ENCODE data around the gene CARS2.

- TF ChIP-seq CTCF (IDR thresholded peaks at IDR 0.05) (no peak), SIN3A (IDR thresholded peaks at IDR 0.05; ENCODE audit: borderline replicate concordance, insufficient read depth, low read depth, low read length) (no peak)
Measured at GRCh38 chr13:110706570-110707372, 855 bp upstream of the CARS2 start.
